H1 (cell line): Measurements from ENCODE around the gene SPOCK1. TPM values are rescaled to one million over a fixed set of nuclear protein-coding genes. Genes with fewer than 3 reads are reported as not detected.

ENCODE experiments used
- CTCF ChIA-PET: fragments of 300-600 bp; sonication (Branson Sonifier 250); formaldehyde crosslinking; loops from one replicate; lab custom pipeline; 2021; ENCODE audit not compliant: partially characterized antibody; lab: Charles Lee
- POLR2A ChIA-PET: fragments of 300-600 bp; sonication (Branson Sonifier 250); formaldehyde crosslinking; loops from one replicate; lab custom pipeline; 2021; ENCODE audit warnings: inconsistent platforms; ENCODE audit not compliant: partially characterized antibody; lab: Charles Lee
- DNase-seq, 2 experiments: peaks; one replicate each; pipeline versions ENCODE4 v3.0.0 to v3.0.0-alpha.2; 2010 to 2022; ENCODE audit warnings: low spot score in 2 of 2, low read depth in 1 of 2, mixed read lengths in 1 of 2
- FAIRE-seq: peaks from 2 replicates; lab custom pipeline; 2011; peaks lifted over from hg19 to GRCh38; lab: Jason Lieb, UNC
- H2AFZ ChIP-seq: 2 replicates; pipeline ENCODE4 v1.8.1; 2012; ENCODE audit warnings: low read length, inconsistent platforms
- H2AK5ac ChIP-seq: 2 replicates; pipeline ENCODE4 v1.6.1; 2013; ENCODE audit warnings: low read depth, low read length
- H2BK120ac ChIP-seq: replicated peaks from 2 replicates; pipeline ENCODE3; 2013; ENCODE audit warnings: low read depth, low read length, inconsistent platforms
- H2BK12ac ChIP-seq: 2 replicates; pipeline ENCODE4 v1.6.1; 2013; ENCODE audit warnings: low read depth, low read length
- H2BK15ac ChIP-seq: 2 replicates; pipeline ENCODE4 v1.6.1; 2013; ENCODE audit warnings: low read length
- H2BK20ac ChIP-seq: 2 replicates; pipeline ENCODE4 v1.6.1; 2013; ENCODE audit warnings: low read length
- H2BK5ac ChIP-seq: 2 replicates; pipeline ENCODE4 v1.6.1; 2013; ENCODE audit warnings: low read depth, low read length
- H3K14ac ChIP-seq: 2 replicates; pipeline ENCODE4 v1.6.1; 2013; ENCODE audit warnings: inconsistent platforms; ENCODE audit not compliant: insufficient read length
- H3K18ac ChIP-seq: 2 replicates; pipeline ENCODE4 v1.6.1; 2013; ENCODE audit warnings: low read length; ENCODE audit errors: extremely low read depth
- H3K23ac ChIP-seq: 2 replicates; pipeline ENCODE4 v1.6.1; 2013; ENCODE audit warnings: inconsistent platforms; ENCODE audit not compliant: insufficient read length
- H3K23me2 ChIP-seq: 2 replicates; pipeline ENCODE4 v1.6.1; 2013; ENCODE audit warnings: low read depth, low read length
- H3K27ac ChIP-seq: 2 replicates; pipeline ENCODE4 v1.6.1; 2011; ENCODE audit warnings: low read depth, low read length, inconsistent platforms
- H3K27me3 ChIP-seq, 4 experiments: replicated peaks in 1 of 4; 1 replicate in 1 of 4; 2 replicates in 3 of 4; pipeline versions ENCODE4 v1.6.1 to v1.8.1; 2011 to 2013; ENCODE audit warnings: low read length in 3 of 4, mild to moderate bottlenecking in 3 of 4, inconsistent platforms in 2 of 4, mixed read lengths in 2 of 4, moderate library complexity in 1 of 4; ENCODE audit not compliant: control insufficient read depth in 3 of 4, insufficient read depth in 3 of 4; ENCODE audit errors: extremely low read depth in 1 of 4
- H3K36me3 ChIP-seq, 4 experiments: 2 replicates each; pipeline versions ENCODE4 v1.6.1 to v1.8.1; 2011 to 2013; ENCODE audit warnings: mild to moderate bottlenecking in 4 of 4, low read length in 3 of 4, moderate library complexity in 2 of 4, control low read depth in 1 of 4, inconsistent platforms in 1 of 4; ENCODE audit not compliant: insufficient read depth in 4 of 4, control insufficient read depth in 2 of 4
- H3K4ac ChIP-seq: replicated peaks from 2 replicates; pipeline ENCODE3; 2013; ENCODE audit warnings: low read length, low read depth, mixed read lengths, inconsistent platforms; ENCODE audit not compliant: insufficient read length
- H3K4me1 ChIP-seq, 4 experiments: replicated peaks in 1 of 4; 1 replicate in 1 of 4; 2 replicates in 3 of 4; pipeline versions ENCODE4 v1.6.1 to v1.8.1; 2011 to 2013; ENCODE audit warnings: low read length in 3 of 4, inconsistent platforms in 2 of 4, mixed read lengths in 1 of 4; ENCODE audit not compliant: insufficient read depth in 4 of 4, control insufficient read depth in 3 of 4
- H3K4me2 ChIP-seq, 2 experiments: 2 replicates each; pipeline versions ENCODE4 v1.6.1 to v1.8.1; 2011 to 2013; ENCODE audit warnings: low read depth in 2 of 2, low read length in 2 of 2, control low read depth in 1 of 2, inconsistent platforms in 1 of 2, mild to moderate bottlenecking in 1 of 2; ENCODE audit not compliant: insufficient read depth in 1 of 2
- H3K4me3 ChIP-seq, 4 experiments: fragments of 200-600, 300-600 bp in 1 of 4; sonication (generic), shearing (Covaris generic), sonication (Bioruptor Twin) in 1 of 4; 2 replicates each; pipeline versions ENCODE4 v1.5.1 to v1.8.1; 2011 to 2016; ENCODE audit warnings: low read length in 4 of 4, low read depth in 3 of 4, control low read depth in 2 of 4, inconsistent platforms in 2 of 4, mild to moderate bottlenecking in 2 of 4, mixed read lengths in 1 of 4, moderate library complexity in 1 of 4; ENCODE audit not compliant: insufficient read depth in 2 of 4; ENCODE audit errors: extremely low read depth in 1 of 4
- H3K56ac ChIP-seq: replicated peaks from 2 replicates; pipeline ENCODE3; 2013; ENCODE audit warnings: low read depth, mild to moderate bottlenecking, mixed read lengths, low read length, inconsistent platforms; ENCODE audit not compliant: insufficient read length
- H3K79me1 ChIP-seq: 2 replicates; pipeline ENCODE4 v1.6.1; 2013; ENCODE audit warnings: low read depth, low read length, control low read depth
- H3K79me2 ChIP-seq, 2 experiments: 2 replicates each; pipeline versions ENCODE4 v1.6.1 to v1.8.1; 2012 to 2013; ENCODE audit warnings: low read length in 2 of 2, mild to moderate bottlenecking in 2 of 2, inconsistent platforms in 1 of 2; ENCODE audit not compliant: insufficient read depth in 2 of 2, control insufficient read depth in 1 of 2
- H3K9ac ChIP-seq, 4 experiments: replicated peaks in 1 of 4; 1 replicate in 1 of 4; 2 replicates in 3 of 4; pipeline versions ENCODE4 v1.6.1 to v1.8.1; 2011 to 2013; ENCODE audit warnings: low read depth in 3 of 4, low read length in 3 of 4, control low read depth in 2 of 4, mild to moderate bottlenecking in 2 of 4, moderate library complexity in 2 of 4, inconsistent platforms in 1 of 4; ENCODE audit errors: extremely low read depth in 1 of 4
- H3K9me3 ChIP-seq, 2 experiments: 2 replicates each; pipeline versions ENCODE4 v1.6.1 to v1.8.1; 2012 to 2013; ENCODE audit warnings: mild to moderate bottlenecking in 2 of 2, moderate library complexity in 2 of 2, control low read depth in 1 of 2, inconsistent platforms in 1 of 2, low read depth in 1 of 2, low read length in 1 of 2, mixed read lengths in 1 of 2; ENCODE audit not compliant: insufficient read depth in 2 of 2
- H4K20me1 ChIP-seq, 2 experiments: replicated peaks in 1 of 2; 2 replicates each; pipeline versions ENCODE3 to v1.8.1; 2011 to 2013; ENCODE audit warnings: inconsistent platforms in 2 of 2, low read length in 2 of 2, mild to moderate bottlenecking in 1 of 2; ENCODE audit not compliant: insufficient read depth in 2 of 2, control insufficient read depth in 1 of 2
- H4K5ac ChIP-seq: 2 replicates; pipeline ENCODE4 v1.6.1; 2013; ENCODE audit warnings: low read length, low read depth, mixed read lengths, inconsistent platforms; ENCODE audit not compliant: insufficient read length
- H4K8ac ChIP-seq: 2 replicates; pipeline ENCODE4 v1.8.0; 2013; ENCODE audit warnings: mild to moderate bottlenecking, moderate library complexity, low read length, inconsistent platforms; ENCODE audit not compliant: insufficient read depth; ENCODE audit errors: extremely low read depth
- H4K91ac ChIP-seq: replicated peaks from 2 replicates; pipeline ENCODE3; 2013; ENCODE audit warnings: low read length, mixed read lengths, inconsistent platforms; ENCODE audit not compliant: insufficient read length
- BCL11A ChIP-seq, 2 experiments: IDR thresholded peaks; one replicate each; pipeline ENCODE4 v1.6.1; 2011; ENCODE audit warnings: low read depth in 2 of 2, low read length in 2 of 2, mild to moderate bottlenecking in 2 of 2
- CBX5 ChIP-seq: fragments of 300-800, 300-1000 bp; sonication (generic); IDR thresholded peaks from 2 replicates; pipeline ENCODE4 v1.7.1; 2016; ENCODE audit warnings: antibody characterized with exemption, low read length, low read depth
- CEBPB ChIP-seq: IDR thresholded peaks from 2 replicates; pipeline ENCODE4 v1.6.1; 2012; ENCODE audit warnings: low read depth, low read length
- KDM5A ChIP-seq: fragments of 200-600 bp; IDR thresholded peaks from 2 replicates; pipeline ENCODE4 v1.7.1; 2012; ENCODE audit warnings: mild to moderate bottlenecking, low read length, inconsistent platforms, mixed read lengths
- POLR2A ChIP-seq, 2 experiments: IDR thresholded peaks; 1 replicate in 1 of 2; 2 replicates in 1 of 2; pipeline ENCODE4 v1.6.1; 2011; ENCODE audit warnings: low read depth in 2 of 2, low read length in 2 of 2, mild to moderate bottlenecking in 2 of 2; ENCODE audit errors: control extremely low read depth in 1 of 2
- SIN3A ChIP-seq, 2 experiments: IDR thresholded peaks in 1 of 2; conservative IDR thresholded peaks in 1 of 2; 2 replicates each; pipeline ENCODE4 v1.6.1; 2011 to 2012; ENCODE audit warnings: low read length in 2 of 2, improper control_type of control experiment in 1 of 2, low read depth in 1 of 2, mild to moderate bottlenecking in 1 of 2
- SIRT6 ChIP-seq: IDR thresholded peaks from one replicate; pipeline ENCODE4 v1.7.1; 2012; ENCODE audit warnings: low read length, inconsistent platforms
- TEAD4 ChIP-seq: IDR thresholded peaks from 2 replicates; pipeline ENCODE4 v1.6.1; 2012; ENCODE audit warnings: low read depth, low read length, inconsistent platforms, mixed read lengths
- WGBS, 2 experiments: shearing (Covaris generic) in 1 of 2; methylation state at CpG; one replicate each; pipeline versions ENCODE4 v1.1.6 to v1.1.7; 2013 to 2015; ENCODE audit warnings: low lambda C conversion rate in 2 of 2, mixed read lengths in 2 of 2, inconsistent platforms in 1 of 2, low coverage in 1 of 2, missing lambda C conversion rate in 1 of 2; ENCODE audit not compliant: insufficient replicate concordance in 2 of 2, insufficient coverage in 1 of 2, insufficient read length in 1 of 2; ENCODE audit errors: extremely low coverage in 1 of 2, missing lambda C conversion rate in 1 of 2; 5-methylcytosine and 5-hydroxymethylcytosine counted together
- polyA plus RNA-seq, 7 experiments: library from polyadenylated mRNA; depleted of rRNA in 3 of 7; stranded (reverse) in 5 of 7; unstranded in 2 of 7; fragments of >200 nt in 5 of 7; fragments of 200-250 nt in 2 of 7; gene quantifications; 1 replicate in 5 of 7; 2 replicates in 1 of 7; 4 replicates in 1 of 7; pipeline versions ENCODE4 v1.2.1 to v1.2.3, GENCODE V29; 2011 to 2013; ENCODE audit warnings: missing spikeins in 2 of 7, mixed read lengths in 2 of 7
- total RNA-seq: library from RNA; stranded (reverse); fragmentation: NEBNext Ultra II Directional; extraction: Animal tissue kit (Norgen Biotek cat#: 25700); gene quantifications from 2 replicates; pipeline ENCODE4 v1.2.1, GENCODE V29; 2021

The SPOCK1 gene
- total and polyA plus RNA-seq, 2 of the 8 experiments (the other 6 are each of a cell fraction or from before 2014, with no cell fraction given): 6.9 to 18.1 TPM

DNA sequence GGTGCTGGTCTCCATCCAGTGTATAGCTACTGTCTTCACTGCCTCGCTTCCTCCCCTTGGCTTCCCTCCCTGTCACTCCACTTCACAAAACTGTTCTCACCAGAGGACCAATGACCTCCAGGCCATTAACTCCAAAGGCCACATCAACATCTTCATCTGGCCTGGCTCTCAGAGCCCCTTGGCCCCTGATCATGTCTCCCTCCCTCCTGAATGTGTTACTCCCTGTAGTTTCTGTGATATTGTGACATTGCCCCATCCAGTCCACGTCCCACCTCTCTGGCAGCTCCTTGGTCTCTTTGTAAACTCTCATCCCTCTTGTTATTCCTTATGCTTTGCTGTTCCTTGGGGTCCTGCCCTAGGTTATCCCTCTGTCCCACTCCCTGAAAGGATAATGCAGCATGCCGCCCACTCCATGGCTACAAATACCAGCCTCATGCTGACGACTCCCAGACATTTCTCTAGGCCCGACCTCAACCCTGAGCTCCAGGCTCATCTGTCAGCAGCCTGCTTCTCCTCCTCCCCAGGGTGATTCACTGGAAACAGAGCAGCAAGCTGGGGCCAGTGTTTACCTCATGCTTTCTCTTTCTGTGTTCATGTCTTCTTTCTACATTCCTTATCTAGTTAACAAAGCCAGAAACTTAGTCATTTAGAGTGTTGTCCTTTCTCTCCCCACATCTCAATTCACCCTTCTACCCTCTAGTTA is 312.2 kb downstream of the SPOCK1 start:
- Histone ChIP-seq H3K23ac (no peak overlapping the region), H2AFZ (no peak overlapping the region), H3K79me1 (no peaks in the 10 kb centered on the region), H4K5ac (no peak overlapping the region), H3K56ac (no peak overlapping the region), H3K18ac (no peak overlapping the region), H2BK15ac (no peak overlapping the region), H3K4me3 (no peak overlapping the region), H2AK5ac (peak overlapping the region; percentile 56; the same call in 1 of the 2 replicates), H4K91ac (no peak overlapping the region), H3K36me3 (no peaks in the 10 kb centered on the region), H3K27me3 (no peaks in the 10 kb centered on the region), H2BK5ac (no peak overlapping the region), H4K20me1 (no peaks in the 10 kb centered on the region), H3K79me2 (no peaks in the 10 kb centered on the region), H3K23me2 (no peaks in the 10 kb centered on the region), H2BK120ac (no peak overlapping the region), H3K9me3 (no peaks in the 10 kb centered on the region), H2BK20ac (no peak overlapping the region), H3K9ac (no peak overlapping the region), H3K27ac (no peak overlapping the region), H3K4ac (no peak overlapping the region), H4K8ac (no peak overlapping the region), H2BK12ac (no peak overlapping the region), H3K4me2 (no peak overlapping the region), H3K4me1 (no peaks in the 10 kb centered on the region), H3K14ac (no peak overlapping the region)
- FAIRE-seq (no peak), DNase-seq (no peak)
- TF ChIP-seq KDM5A (no peak), POLR2A (IDR thresholded peaks at IDR 0.05; ENCODE audit: control extremely low read depth in 1 of 2, low read depth in 2 of 2, low read length in 2 of 2) (no peak), SIN3A (conservative IDR thresholded peaks at IDR 0.05 in 1 of 2, IDR thresholded peaks at IDR 0.05 in 1 of 2; ENCODE audit: low read depth in 1 of 2, low read length in 2 of 2) (no peak), CBX5 (no peak), SIRT6 (no peak), CEBPB (no peak), BCL11A (IDR thresholded peaks at IDR 0.05; ENCODE audit: low read depth in 2 of 2, low read length in 2 of 2) (no peak), TEAD4 (no peak)
- WGBS, 2 experiments: 88% methylated on average over 5 of the region's 5 CpGs; no CpG with 5 or more reads in 1 of the 2 experiments
- POLR2A ChIA-PET: no interaction called here
- CTCF ChIA-PET: interaction anchor here (0.8 to 1.0 kb wide), 3 partner anchors 9 to 119 kb away, joined by 3 read pairs; no protein-coding TSS in a partner anchor
